GM12878 (cell line): ENCODE data around the gene AMT. TPM values are rescaled to one million over a fixed set of nuclear protein-coding genes. Genes with fewer than 3 reads are reported as not detected.

Experiments used
- ATAC-seq: fragments of 200-7000 bp; cut with Tn5 transposase; 3 replicates; pipeline ENCODE4 v1.9.1; 2020; ENCODE audit warnings: mild to moderate bottlenecking, moderate library complexity
- BruUV-seq: library from RNA; stranded (reverse); fragments of 400-500 nt; replicated peaks from 2 replicates; lab custom pipeline; 2021; lab: Mats Ljungman, UMichigan
- CTCF ChIA-PET: fragments of 300-600 bp; sonication (Branson Sonifier 250); formaldehyde crosslinking; extraction: SDS; loops from one replicate; lab custom pipeline; 2021; ENCODE audit warnings: inconsistent platforms; lab: Yijun Ruan, JAX
- POLR2A ChIA-PET: fragments of 350-600 bp; formaldehyde crosslinking; extraction: SDS; loops from one replicate; lab custom pipeline; 2021; ENCODE audit warnings: inconsistent platforms; lab: Charles Lee
- RAD21 ChIA-PET: fragments of 300-600 bp; sonication (Branson Sonifier 250); formaldehyde crosslinking; loops from one replicate; lab custom pipeline; 2023; ENCODE audit warnings: antibody characterized with exemption; ENCODE audit not compliant: unreplicated experiment; lab: Charles Lee
- SMC1A ChIA-PET: fragments of 300-600 bp; sonication (Branson Sonifier 250); formaldehyde crosslinking; loops from one replicate; lab custom pipeline; 2023; ENCODE audit not compliant: unreplicated experiment, uncharacterized antibody; lab: Charles Lee
- DNase-seq: peaks from one replicate; pipeline ENCODE4 v3.0.0-alpha.2; 2011; ENCODE audit warnings: low read depth, low spot score
- FAIRE-seq: peaks from 3 replicates; lab custom pipeline; 2011; peaks lifted over from hg19 to GRCh38; lab: Jason Lieb, UNC
- H2AFZ ChIP-seq: 2 replicates; pipeline ENCODE4 v1.6.0; 2011; ENCODE audit warnings: low read depth, low read length, control low read depth; ENCODE audit not compliant: control insufficient read depth
- H3K27ac ChIP-seq: 2 replicates; pipeline ENCODE4 v1.5.1; 2011; ENCODE audit warnings: control low read depth; ENCODE audit not compliant: control insufficient read depth, insufficient read depth
- H3K27me3 ChIP-seq, 2 experiments: replicated peaks in 1 of 2; 2 replicates each; pipeline versions ENCODE4 v1.6.0 to v1.6.1; 2011; ENCODE audit warnings: low read length in 1 of 2; ENCODE audit not compliant: control insufficient read depth in 2 of 2, insufficient read depth in 2 of 2
- H3K36me3 ChIP-seq, 2 experiments: 2 replicates each; pipeline ENCODE4 v1.5.1; 2011; ENCODE audit warnings: low read length in 1 of 2; ENCODE audit not compliant: control insufficient read depth in 2 of 2, insufficient read depth in 2 of 2
- H3K4me1 ChIP-seq: 2 replicates; pipeline ENCODE4 v1.6.1; 2011; ENCODE audit warnings: mild to moderate bottlenecking, low read length, moderate library complexity, mixed read lengths; ENCODE audit not compliant: control insufficient read depth, insufficient read depth
- H3K4me2 ChIP-seq: 2 replicates; pipeline ENCODE4 v1.6.0; 2011; ENCODE audit warnings: control low read depth; ENCODE audit not compliant: control insufficient read depth, insufficient read depth
- H3K4me3 ChIP-seq: fragments of 200-600 bp; sonication (generic); 2 replicates; pipeline ENCODE4 v1.5.1; 2016
- H3K79me2 ChIP-seq: 2 replicates; pipeline ENCODE4 v1.6.0; 2011; ENCODE audit warnings: low read length; ENCODE audit not compliant: control insufficient read depth, insufficient read depth
- H3K9ac ChIP-seq: 2 replicates; pipeline ENCODE4 v1.8.0; 2011; ENCODE audit warnings: low read length, control low read depth, mixed read lengths; ENCODE audit not compliant: control insufficient read depth, insufficient read depth
- H3K9me3 ChIP-seq: replicated peaks from 3 replicates; pipeline ENCODE4 v1.5.1; 2011; ENCODE audit warnings: mild to moderate bottlenecking, low read length; ENCODE audit not compliant: control insufficient read depth, insufficient read depth
- H4K20me1 ChIP-seq: 2 replicates; pipeline ENCODE4 v1.6.0; 2011; ENCODE audit not compliant: control insufficient read depth, insufficient read depth
- ATF7 ChIP-seq: fragments of 450-650 bp; IDR thresholded peaks from 2 replicates; pipeline ENCODE4 v1.6.1; 2016; ENCODE audit warnings: low read depth, mild to moderate bottlenecking
- EED ChIP-seq: sonication (generic); IDR thresholded peaks from 2 replicates; pipeline ENCODE4 v1.6.1; 2016; ENCODE audit warnings: antibody characterized with exemption, low read depth
- EZH2 ChIP-seq: IDR thresholded peaks from 2 replicates; pipeline ENCODE4 v1.6.1; 2012; ENCODE audit warnings: low read depth, mild to moderate bottlenecking, control low read depth, inconsistent platforms, low read length, borderline replicate concordance; ENCODE audit not compliant: control insufficient read depth
- HDAC2 ChIP-seq: fragments of 200-600 bp; sonication (generic); IDR thresholded peaks from 2 replicates; pipeline ENCODE4 v1.6.1; 2017
- HDGF ChIP-seq: fragments of 450-650 bp; IDR thresholded peaks from 2 replicates; pipeline ENCODE4 v1.6.1; 2016; ENCODE audit warnings: antibody characterized with exemption
- MAX ChIP-seq: IDR thresholded peaks from 2 replicates; pipeline ENCODE4 v1.6.1; 2012; ENCODE audit warnings: low read depth, low read length, improper control_type of control experiment
- NFYB ChIP-seq: IDR thresholded peaks from 2 replicates; pipeline ENCODE4 v1.6.1; 2011; ENCODE audit warnings: low read depth, mild to moderate bottlenecking, low read length, improper control_type of control experiment, moderate library complexity; ENCODE audit not compliant: insufficient read depth
- NRF1 ChIP-seq: conservative IDR thresholded peaks from 2 replicates; pipeline ENCODE4 v1.6.1; 2011; ENCODE audit warnings: mild to moderate bottlenecking, low read depth, low read length, improper control_type of control experiment
- SKIL ChIP-seq: fragments of 450-650 bp; IDR thresholded peaks from 2 replicates; pipeline ENCODE4 v1.6.1; 2017; ENCODE audit warnings: mild to moderate bottlenecking, low read depth, inconsistent platforms; ENCODE audit not compliant: poor library complexity, severe bottlenecking
- SP1 ChIP-seq: IDR thresholded peaks from one replicate; pipeline ENCODE4 v1.6.1; 2011; ENCODE audit warnings: low read depth, low read length
- ZBTB33 ChIP-seq: fragments of 450-650 bp; IDR thresholded peaks from 2 replicates; pipeline ENCODE4 v1.6.1; 2017; ENCODE audit warnings: mild to moderate bottlenecking
- ZBTB40 ChIP-seq: fragments of 450-650 bp; IDR thresholded peaks from 2 replicates; pipeline ENCODE4 v1.6.1; 2016; ENCODE audit warnings: mild to moderate bottlenecking, moderate library complexity, borderline replicate concordance
- ZNF207 ChIP-seq: fragments of 450-650 bp; IDR thresholded peaks from 2 replicates; pipeline ENCODE4 v1.6.1; 2014; ENCODE audit warnings: antibody characterized with exemption, mild to moderate bottlenecking, borderline replicate concordance
- ZNF384 ChIP-seq: IDR thresholded peaks from 2 replicates; pipeline ENCODE4 v1.6.1; 2012; ENCODE audit warnings: low read depth, mild to moderate bottlenecking, low read length, improper control_type of control experiment, borderline replicate concordance
- WGBS: methylation state at CpG from one replicate; pipeline ENCODE4 v1.1.6; 2016; ENCODE audit warnings: low lambda C conversion rate; ENCODE audit not compliant: insufficient replicate concordance, insufficient coverage; ENCODE audit errors: missing lambda C conversion rate; 5-methylcytosine and 5-hydroxymethylcytosine counted together
- in situ Hi-C: fragments of 300-500 bp; cut with MboI; formaldehyde crosslinking; loops from 9 replicates; pipeline ENCODE4 v1.14.3; 2018; ENCODE audit warnings: mixed read lengths
- intact Hi-C: fragments of 100-400 bp; cut with micrococcal nuclease; formaldehyde crosslinking; loops from one replicate; pipeline ENCODE4 v1.14.2; 2022; ENCODE audit not compliant: unreplicated experiment
- polyA plus RNA-seq, 11 experiments: library from polyadenylated mRNA; depleted of rRNA in 4 of 11; unstranded in 6 of 11; stranded (reverse) in 5 of 11; fragments of >200 nt; fragmentation: Nextera tagmentation in 4 of 11; fragmentation: Illumina TruSeq in 1 of 11; extraction: Ambion mirVana in 4 of 11; extraction: Trizol in 1 of 11; gene quantifications; 1 replicate in 1 of 11; 2 replicates in 10 of 11; pipeline versions ENCODE4 v1.2.1 to v1.2.3, GENCODE V29; 2011 to 2016; ENCODE audit warnings: inconsistent platforms in 2 of 11, missing spikeins in 2 of 11, low read depth in 1 of 11
- total RNA-seq, 4 experiments: library from RNA; depleted of rRNA in 3 of 4; stranded (reverse); fragments of >200 nt in 3 of 4; fragmentation: Illumina TruSeq in 1 of 4; extraction: Trizol in 1 of 4; gene quantifications; 2 replicates each; pipeline versions ENCODE4 v1.2.1 to v1.2.3, GENCODE V29; 2013 to 2021

Gene AMT
- total and polyA plus RNA-seq, 10 of the 15 experiments (the other 5 are each of a cell fraction or from before 2014, with no cell fraction given) = 0.45 to 7.2 (median 2.6) TPM

- FAIRE-seq (no peak), ATAC-seq (no peak), DNase-seq (no peak)
- Histone ChIP-seq H3K4me3 (no peak overlapping the region), H3K79me2 (peaks cover 19% of the 10 kb centered on the region), H3K27me3 (no peaks in the 10 kb centered on the region), H3K27ac (no peak overlapping the region), H3K36me3 (peaks cover 2 to 11% of the 10 kb centered on the region in 2 experiments; a peak in 3 of 4 replicates), H3K4me2 (no peak overlapping the region), H4K20me1 (no peaks in the 10 kb centered on the region), H3K4me1 (peaks cover 44% of the 10 kb centered on the region), H3K9me3 (no peaks in the 10 kb centered on the region), H2AFZ (no peak overlapping the region), H3K9ac (no peak overlapping the region)
- intact Hi-C loops = loop anchor here (10.0 kb wide), 1 partner anchor 323 kb away; the partner anchor contains the start of gene QRICH1
- in situ Hi-C loops = no loop called here
- ChIA-PET RAD21 (interaction anchor here (2.7 to 2.9 kb wide), 2 partner anchors 26 to 32 kb away, joined by 20 to 35 read pairs; no protein-coding TSS in a partner anchor), SMC1A (interaction anchor here (0.8 to 5.2 kb wide), 5 partner anchors 8 to 32 kb away, joined by 3 to 37 read pairs (median 4); no protein-coding TSS in a partner anchor), POLR2A (interaction anchor here (0.6 to 2.9 kb wide), 4 partner anchors 27 to 78 kb away, joined by 3 to 19 read pairs (median 12); partner anchors contain the start of gene USP4), CTCF (interaction anchor here (1.1 to 4.1 kb wide), 3 partner anchors 8 to 254 kb away, joined by 3 to 30 read pairs (median 4); no protein-coding TSS in a partner anchor)
- WGBS = 98% methylated on average over 13 of the region's 13 CpGs
- BruUV-seq = no TSS peak
- TF ChIP-seq ZNF384 = no peak
- TF ChIP-seq ATF7 = no peak
- no peak for TF ChIP-seq MAX
- TF ChIP-seq EED = no peak
- no peak for TF ChIP-seq SP1
- no peak for TF ChIP-seq NRF1
- no peak for TF ChIP-seq ZBTB40
- TF ChIP-seq ZBTB33 = no peak
- TF ChIP-seq EZH2 = no peak
- no peak for TF ChIP-seq HDGF
- no peak for TF ChIP-seq ZNF207
- no peak for TF ChIP-seq NFYB
- no peak for TF ChIP-seq HDAC2
- no peak for TF ChIP-seq SKIL
Measured at GRCh38 chr3:49417516-49418120, 4.7 kb downstream of the AMT start.
